ENCODE results near the gene C1QTNF1. TPM values are rescaled to one million over a fixed set of nuclear protein-coding genes. Genes with fewer than 3 reads are reported as not detected.
A peak's percentile ranks its signal among the peaks of the same experiment; 100 is the strongest.

The C1QTNF1 gene
- total RNA-seq, 2 experiments from 2014 or later: not detected

DNA sequence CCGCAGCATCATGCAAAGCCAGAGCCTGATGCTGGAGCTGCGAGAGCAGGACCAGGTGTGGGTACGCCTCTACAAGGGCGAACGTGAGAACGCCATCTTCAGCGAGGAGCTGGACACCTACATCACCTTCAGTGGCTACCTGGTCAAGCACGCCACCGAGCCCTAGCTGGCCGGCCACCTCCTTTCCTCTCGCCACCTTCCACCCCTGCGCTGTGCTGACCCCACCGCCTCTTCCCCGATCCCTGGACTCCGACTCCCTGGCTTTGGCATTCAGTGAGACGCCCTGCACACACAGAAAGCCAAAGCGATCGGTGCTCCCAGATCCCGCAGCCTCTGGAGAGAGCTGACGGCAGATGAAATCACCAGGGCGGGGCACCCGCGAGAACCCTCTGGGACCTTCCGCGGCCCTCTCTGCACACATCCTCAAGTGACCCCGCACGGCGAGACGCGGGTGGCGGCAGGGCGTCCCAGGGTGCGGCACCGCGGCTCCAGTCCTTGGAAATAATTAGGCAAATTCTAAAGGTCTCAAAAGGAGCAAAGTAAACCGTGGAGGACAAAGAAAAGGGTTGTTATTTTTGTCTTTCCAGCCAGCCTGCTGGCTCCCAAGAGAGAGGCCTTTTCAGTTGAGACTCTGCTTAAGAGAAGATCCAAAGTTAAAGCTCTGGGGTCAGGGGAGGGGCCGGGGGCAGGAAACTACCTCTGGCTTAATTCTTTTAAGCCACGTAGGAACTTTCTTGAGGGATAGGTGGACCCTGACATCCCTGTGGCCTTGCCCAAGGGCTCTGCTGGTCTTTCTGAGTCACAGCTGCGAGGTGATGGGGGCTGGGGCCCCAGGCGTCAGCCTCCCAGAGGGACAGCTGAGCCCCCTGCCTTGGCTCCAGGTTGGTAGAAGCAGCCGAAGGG is 24.2 kb downstream of the C1QTNF1 start:
- no peak for DNase-seq
- no peak overlapping the region for H3K4me3 Mint-ChIP-seq
- ChIA-PET CTCF (no interaction called here), POLR2A (no interaction called here)
- H3K36me3 Mint-ChIP-seq (ENCODE audit: low read depth): no peaks in the 10 kb centered on the region
- H3K9me3 Mint-ChIP-seq (ENCODE audit: insufficient read depth): no peaks in the 10 kb centered on the region
- H3K4me1 Mint-ChIP-seq (ENCODE audit: low read depth): no peaks in the 10 kb centered on the region
- H3K27ac Mint-ChIP-seq: no peak overlapping the region
- peaks cover 5% of the 10 kb centered on the region for H3K27me3 Mint-ChIP-seq (ENCODE audit: low read depth)
- ATAC-seq: no peak

DNA sequence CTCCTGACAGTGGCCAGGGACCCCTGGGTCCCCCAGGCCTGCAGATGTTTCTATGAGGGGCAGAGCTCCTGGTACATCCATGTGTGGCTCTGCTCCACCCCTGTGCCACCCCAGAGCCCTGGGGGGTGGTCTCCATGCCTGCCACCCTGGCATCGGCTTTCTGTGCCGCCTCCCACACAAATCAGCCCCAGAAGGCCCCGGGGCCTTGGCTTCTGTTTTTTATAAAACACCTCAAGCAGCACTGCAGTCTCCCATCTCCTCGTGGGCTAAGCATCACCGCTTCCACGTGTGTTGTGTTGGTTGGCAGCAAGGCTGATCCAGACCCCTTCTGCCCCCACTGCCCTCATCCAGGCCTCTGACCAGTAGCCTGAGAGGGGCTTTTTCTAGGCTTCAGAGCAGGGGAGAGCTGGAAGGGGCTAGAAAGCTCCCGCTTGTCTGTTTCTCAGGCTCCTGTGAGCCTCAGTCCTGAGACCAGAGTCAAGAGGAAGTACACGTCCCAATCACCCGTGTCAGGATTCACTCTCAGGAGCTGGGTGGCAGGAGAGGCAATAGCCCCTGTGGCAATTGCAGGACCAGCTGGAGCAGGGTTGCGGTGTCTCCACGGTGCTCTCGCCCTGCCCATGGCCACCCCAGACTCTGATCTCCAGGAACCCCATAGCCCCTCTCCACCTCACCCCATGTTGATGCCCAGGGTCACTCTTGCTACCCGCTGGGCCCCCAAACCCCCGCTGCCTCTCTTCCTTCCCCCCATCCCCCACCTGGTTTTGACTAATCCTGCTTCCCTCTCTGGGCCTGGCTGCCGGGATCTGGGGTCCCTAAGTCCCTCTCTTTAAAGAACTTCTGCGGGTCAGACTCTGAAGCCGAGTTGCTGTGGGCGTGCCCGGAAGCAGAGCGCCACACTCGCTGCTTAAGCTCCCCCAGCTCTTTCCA is 25.1 kb downstream of the C1QTNF1 start:
- H3K27me3 Mint-ChIP-seq (ENCODE audit: low read depth): peaks cover 9% of the 10 kb centered on the region
- DNase-seq (no peak), ATAC-seq (no peak)
- H3K4me1 Mint-ChIP-seq (ENCODE audit: low read depth): no peaks in the 10 kb centered on the region
- POLR2A ChIA-PET: no interaction called here
- CTCF ChIA-PET: interaction anchor here (1.4 kb wide), 1 partner anchor 33 kb away, joined by 3 read pairs; no protein-coding TSS in a partner anchor
- H3K36me3 Mint-ChIP-seq (ENCODE audit: low read depth): no peaks in the 10 kb centered on the region
- H3K27ac Mint-ChIP-seq: no peak overlapping the region
- no peak overlapping the region for H3K4me3 Mint-ChIP-seq
- H3K9me3 Mint-ChIP-seq (ENCODE audit: insufficient read depth): no peaks in the 10 kb centered on the region

DNA sequence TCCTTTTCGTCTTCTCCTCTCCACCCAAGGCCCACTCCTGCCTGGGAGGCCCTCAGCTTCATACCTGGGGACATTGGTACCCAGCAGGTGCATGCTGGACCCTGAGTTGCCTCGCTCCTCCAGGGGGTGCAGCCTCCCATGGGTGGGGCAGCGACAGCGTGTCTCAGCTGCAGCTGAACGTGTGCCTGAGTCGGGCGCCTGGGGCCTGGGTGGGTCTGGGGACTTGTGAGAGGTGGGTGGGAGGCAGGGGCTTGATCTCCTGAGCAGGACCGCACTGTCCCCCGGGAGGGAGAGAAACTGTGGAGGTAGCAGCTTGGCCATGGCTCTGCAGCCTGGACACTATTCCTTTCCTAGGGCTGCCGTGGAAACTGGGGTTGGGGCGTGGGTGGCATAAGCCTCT is 25.9 kb downstream of the C1QTNF1 start:
- DNase-seq: no peak
- ChIA-PET POLR2A (no interaction called here), CTCF (interaction anchor here (1.4 kb wide), 1 partner anchor 32 kb away, joined by 3 read pairs; no protein-coding TSS in a partner anchor)
- H3K27me3 Mint-ChIP-seq (ENCODE audit: low read depth): peaks cover 11% of the 10 kb centered on the region
- H3K36me3 Mint-ChIP-seq (ENCODE audit: low read depth): no peaks in the 10 kb centered on the region
- H3K4me1 Mint-ChIP-seq (ENCODE audit: low read depth): no peaks in the 10 kb centered on the region
- H3K4me3 Mint-ChIP-seq: no peak overlapping the region
- H3K9me3 Mint-ChIP-seq (ENCODE audit: insufficient read depth): no peaks in the 10 kb centered on the region
- no peak overlapping the region for H3K27ac Mint-ChIP-seq
- no peak for ATAC-seq

DNA sequence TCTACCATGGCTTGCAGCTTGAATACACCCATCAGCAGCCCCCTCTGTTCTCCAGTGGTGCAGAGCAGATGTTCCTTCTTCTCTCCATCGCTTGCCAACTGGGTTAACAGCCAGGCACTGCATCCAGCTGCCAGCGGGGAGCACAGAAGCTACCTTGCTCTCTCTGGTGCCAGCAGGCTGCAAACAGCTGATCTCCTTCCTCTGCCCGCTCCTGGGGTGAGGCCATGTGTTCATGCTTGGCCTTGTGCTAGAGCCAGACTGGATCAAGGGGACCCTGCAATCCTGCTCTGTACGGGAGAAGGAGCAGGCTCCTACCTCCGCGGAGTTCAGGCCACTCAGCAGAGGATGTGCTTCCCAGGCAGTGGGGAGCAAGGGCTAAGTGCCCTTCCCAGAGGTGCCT is 26.6 kb downstream of the C1QTNF1 start:
- CTCF ChIA-PET: no interaction called here
- ATAC-seq: no peak

DNA sequence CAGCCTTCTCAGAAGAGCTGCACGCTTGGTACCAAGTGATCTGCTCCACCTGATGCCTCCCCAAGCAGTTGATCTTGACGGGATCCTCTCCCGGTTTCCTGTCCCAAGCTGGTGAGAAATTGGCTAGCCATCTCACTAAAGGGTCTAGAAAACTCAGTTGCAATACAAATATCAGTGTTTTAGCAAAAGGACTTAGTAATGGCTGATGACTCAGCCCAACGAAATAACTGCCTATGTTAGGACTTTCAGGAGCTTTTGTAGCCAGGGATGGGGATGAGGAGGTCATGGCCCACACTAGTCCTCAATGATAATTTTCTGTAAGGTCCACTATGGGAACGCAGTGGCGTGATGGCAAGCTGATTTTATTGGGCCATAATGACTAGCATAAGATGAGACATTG is 27.3 kb downstream of the C1QTNF1 start:
- DNase-seq (no peak), ATAC-seq (no peak)
- no peak overlapping the region for H3K4me3 Mint-ChIP-seq
- no peak overlapping the region for H3K27ac Mint-ChIP-seq
- ChIA-PET CTCF (interaction anchor here (1.4 kb wide), 1 partner anchor 9 kb away, joined by 5 read pairs; no protein-coding TSS in a partner anchor), POLR2A (no interaction called here)
- no peaks in the 10 kb centered on the region for H3K36me3 Mint-ChIP-seq (ENCODE audit: low read depth)
- peaks cover 11% of the 10 kb centered on the region for H3K27me3 Mint-ChIP-seq (ENCODE audit: low read depth)
- H3K9me3 Mint-ChIP-seq (ENCODE audit: insufficient read depth): no peaks in the 10 kb centered on the region
- no peaks in the 10 kb centered on the region for H3K4me1 Mint-ChIP-seq (ENCODE audit: low read depth)

More for the DNA sequence above, 26.6 kb downstream of the C1QTNF1 start:
- H3K36me3 Mint-ChIP-seq (ENCODE audit: low read depth): no peaks in the 10 kb centered on the region
- peaks cover 11% of the 10 kb centered on the region for H3K27me3 Mint-ChIP-seq (ENCODE audit: low read depth)
- H3K4me3 Mint-ChIP-seq: no peak overlapping the region
- POLR2A ChIA-PET: no interaction called here
- DNase-seq: no peak
- H3K27ac Mint-ChIP-seq: no peak overlapping the region
- H3K9me3 Mint-ChIP-seq (ENCODE audit: insufficient read depth): no peaks in the 10 kb centered on the region
- H3K4me1 Mint-ChIP-seq (ENCODE audit: low read depth): no peaks in the 10 kb centered on the region

DNA sequence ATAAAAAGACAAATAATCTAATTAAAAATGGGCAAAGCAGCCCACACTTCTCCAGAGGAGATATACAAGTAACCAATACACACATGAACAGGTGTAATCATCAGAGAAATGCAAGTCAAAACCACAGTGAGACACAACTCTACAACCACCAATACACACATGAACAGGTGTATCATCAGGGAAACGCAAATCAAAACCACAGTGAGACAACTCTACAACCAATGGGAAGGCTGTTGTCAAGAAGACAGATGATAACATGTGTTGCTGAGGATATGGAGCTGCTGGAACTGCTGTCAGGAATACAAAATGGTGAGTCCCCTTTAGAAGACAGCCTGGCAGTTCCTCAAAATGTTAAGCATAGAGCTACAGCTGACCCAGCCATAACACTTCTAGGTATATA is 28.2 kb downstream of the C1QTNF1 start:
- POLR2A ChIA-PET: no interaction called here
- CTCF ChIA-PET: interaction anchor here (1.4 to 1.8 kb wide), 2 partner anchors 10 to 15 kb away, joined by 4 to 5 read pairs; no protein-coding TSS in a partner anchor
- peaks cover 11% of the 10 kb centered on the region for H3K27me3 Mint-ChIP-seq (ENCODE audit: low read depth)
- no peaks in the 10 kb centered on the region for H3K36me3 Mint-ChIP-seq (ENCODE audit: low read depth)
- H3K4me1 Mint-ChIP-seq (ENCODE audit: low read depth): no peaks in the 10 kb centered on the region
- no peak for ATAC-seq
- no peak for DNase-seq
- no peaks in the 10 kb centered on the region for H3K9me3 Mint-ChIP-seq (ENCODE audit: insufficient read depth)
- no peak overlapping the region for H3K27ac Mint-ChIP-seq
- no peak overlapping the region for H3K4me3 Mint-ChIP-seq

DNA sequence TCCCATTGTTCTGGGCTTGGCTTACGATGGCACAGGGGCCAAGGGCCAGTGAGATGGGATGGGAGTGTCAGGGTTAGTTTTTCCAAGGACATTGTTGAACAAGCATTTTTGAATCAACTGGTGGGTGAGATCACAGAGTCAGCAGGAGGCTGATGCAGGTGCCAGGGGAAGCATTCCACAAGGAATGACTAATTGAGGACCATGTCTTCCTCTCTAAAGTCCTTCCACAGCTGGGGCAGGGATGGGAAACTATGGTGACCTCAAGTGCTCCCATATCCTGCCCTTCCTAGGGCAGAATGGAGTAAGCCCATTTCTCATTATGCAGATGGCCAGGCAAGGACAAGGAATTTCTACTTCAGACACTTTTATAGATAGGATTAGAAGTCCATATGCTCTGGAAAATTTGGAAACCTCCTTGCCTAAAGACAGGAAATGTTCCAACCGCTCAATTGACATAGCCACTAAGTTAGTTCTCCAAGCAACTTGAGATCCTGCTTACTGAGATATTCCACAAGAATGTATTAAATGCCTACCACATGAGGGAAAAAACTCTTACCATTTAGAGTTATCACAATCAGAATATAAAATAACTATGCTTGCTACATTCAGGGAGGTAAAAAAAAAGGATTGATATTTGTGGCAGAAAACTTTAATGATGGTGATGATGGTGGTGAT is 29.4 kb downstream of the C1QTNF1 start:
- CTCF ChIA-PET: interaction anchor here (0.9 to 5.2 kb wide), 4 partner anchors 8 to 17 kb away, joined by 4 to 18 read pairs (median 5); no protein-coding TSS in a partner anchor
- Mint-ChIP-seq H3K4me1 (ENCODE audit: low read depth) (no peaks in the 10 kb centered on the region), H3K9me3 (ENCODE audit: insufficient read depth) (no peaks in the 10 kb centered on the region), H3K4me3 (no peak overlapping the region), H3K27me3 (ENCODE audit: low read depth) (peaks cover 11% of the 10 kb centered on the region), H3K36me3 (ENCODE audit: low read depth) (no peaks in the 10 kb centered on the region), H3K27ac (no peak overlapping the region)
- no peak for ATAC-seq
- DNase-seq: no peak
- POLR2A ChIA-PET: interaction anchor here (0.7 kb wide), 1 partner anchor 1003 kb away, joined by 3 read pairs; no protein-coding TSS in a partner anchor

DNA sequence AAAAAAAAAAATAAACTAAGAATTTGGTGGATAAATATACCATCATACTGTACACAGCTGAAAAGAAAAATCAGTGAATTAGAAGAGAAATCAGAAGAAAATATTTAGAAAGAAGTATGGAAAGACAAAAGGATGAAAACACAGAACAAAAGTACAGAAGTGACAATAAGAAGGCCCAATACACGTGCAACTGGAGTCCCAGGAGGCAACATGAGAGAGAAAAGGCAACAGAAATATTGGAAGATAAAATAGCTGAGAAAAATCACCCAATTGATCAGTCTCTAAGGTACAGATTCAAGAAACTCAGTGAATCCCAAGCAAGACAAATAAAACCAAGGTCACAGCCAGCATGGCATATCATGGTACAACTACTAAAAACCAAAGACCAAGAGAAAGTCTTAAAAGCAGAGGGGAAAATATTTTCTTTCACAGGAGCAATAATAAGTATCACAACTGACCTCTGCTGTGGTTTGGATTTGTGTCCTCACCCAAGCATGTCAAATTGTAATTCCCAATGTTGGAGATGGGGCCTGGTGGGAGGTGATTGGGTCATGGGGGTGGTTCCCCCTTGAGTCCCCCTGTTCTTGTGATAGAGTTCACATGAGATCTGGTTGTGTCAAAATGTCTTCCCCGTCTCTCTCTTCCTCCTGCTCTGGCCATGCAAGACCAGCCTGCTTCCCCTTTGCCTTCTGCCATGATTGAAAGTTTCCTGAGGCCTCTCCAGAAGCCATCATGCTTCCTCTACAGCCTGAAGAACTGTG is 30.4 kb downstream of the C1QTNF1 start:
- ATAC-seq: no peak
- DNase-seq: no peak
- Mint-ChIP-seq H3K27ac (peak overlapping the region; percentile 28), H3K4me3 (no peak overlapping the region), H3K27me3 (ENCODE audit: low read depth) (peaks cover 15% of the 10 kb centered on the region), H3K4me1 (ENCODE audit: low read depth) (peaks cover 5% of the 10 kb centered on the region), H3K36me3 (ENCODE audit: low read depth) (no peaks in the 10 kb centered on the region), H3K9me3 (ENCODE audit: insufficient read depth) (no peaks in the 10 kb centered on the region)
- ChIA-PET CTCF (interaction anchor here (0.9 to 5.2 kb wide), 4 partner anchors 9 to 338 kb away, joined by 3 to 18 read pairs (median 5); no protein-coding TSS in a partner anchor), POLR2A (interaction anchor here (0.7 kb wide), 1 partner anchor 1004 kb away, joined by 3 read pairs; no protein-coding TSS in a partner anchor)

DNA sequence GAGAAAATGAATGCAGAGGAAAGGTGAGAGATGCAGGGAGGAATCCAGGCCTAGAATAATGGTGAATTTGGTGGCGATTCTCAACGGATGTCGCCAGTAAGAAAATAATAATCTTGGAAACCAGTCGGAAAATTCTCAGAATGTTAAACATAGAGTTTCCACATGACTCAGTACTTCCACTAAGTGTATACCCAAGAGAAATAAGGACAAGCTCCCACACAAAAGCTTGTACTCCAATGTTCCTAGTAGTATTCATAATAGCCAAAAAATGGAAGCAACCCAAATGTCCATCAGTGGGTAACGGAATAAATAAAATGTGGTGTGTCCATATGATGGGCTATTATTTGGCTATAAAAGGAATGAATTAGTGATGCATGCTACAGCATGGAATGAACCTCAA is 31.2 kb downstream of the C1QTNF1 start:
- Mint-ChIP-seq H3K27me3 (ENCODE audit: low read depth) (peaks cover 17% of the 10 kb centered on the region), H3K27ac (no peak overlapping the region), H3K36me3 (ENCODE audit: low read depth) (no peaks in the 10 kb centered on the region), H3K9me3 (ENCODE audit: insufficient read depth) (no peaks in the 10 kb centered on the region), H3K4me1 (ENCODE audit: low read depth) (peaks cover 7% of the 10 kb centered on the region), H3K4me3 (no peak overlapping the region)
- CTCF ChIA-PET: interaction anchor here (1.5 to 5.2 kb wide), 3 partner anchors 9 to 337 kb away, joined by 3 to 18 read pairs (median 4); no protein-coding TSS in a partner anchor
- DNase-seq (no peak), ATAC-seq (no peak)
- POLR2A ChIA-PET: no interaction called here

DNA sequence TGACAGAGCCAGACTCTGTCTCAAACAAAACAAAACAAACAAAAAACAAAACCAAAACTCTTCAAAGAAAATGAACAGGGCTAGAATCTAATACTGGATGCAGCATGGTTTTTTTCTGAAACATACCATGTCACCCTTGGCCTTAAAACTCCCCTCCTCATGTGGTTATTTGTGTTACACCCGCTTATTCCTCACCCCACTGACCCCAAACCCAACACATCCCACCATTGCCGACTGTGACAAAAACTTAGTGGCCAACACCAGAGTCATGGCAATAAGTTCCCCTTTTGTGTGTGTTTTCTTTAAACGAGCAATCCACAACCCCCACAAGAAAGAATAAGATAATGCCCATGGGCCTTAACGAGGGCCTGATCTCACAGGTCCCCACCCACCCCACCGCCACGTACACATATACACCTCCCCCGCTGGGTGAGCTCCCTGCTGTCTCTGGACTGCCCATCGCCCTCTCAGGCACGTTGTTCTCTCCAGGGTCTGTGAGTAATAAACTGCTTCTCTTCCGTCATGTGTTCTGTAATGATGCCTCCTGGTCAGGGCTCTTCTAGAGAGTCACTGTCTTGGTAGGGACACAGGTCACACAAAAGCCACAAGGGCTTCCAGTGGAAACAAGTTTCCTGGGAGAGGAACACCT is 33.9 kb downstream of the C1QTNF1 start:
- no peak for DNase-seq
- Mint-ChIP-seq H3K4me1 (ENCODE audit: low read depth) (peaks cover 7% of the 10 kb centered on the region), H3K4me3 (no peak overlapping the region), H3K36me3 (ENCODE audit: low read depth) (no peaks in the 10 kb centered on the region), H3K9me3 (ENCODE audit: insufficient read depth) (no peaks in the 10 kb centered on the region), H3K27ac (no peak overlapping the region), H3K27me3 (ENCODE audit: low read depth) (peaks cover 14% of the 10 kb centered on the region)
- no peak for ATAC-seq
- ChIA-PET POLR2A (no interaction called here), CTCF (interaction anchor here (5.2 kb wide), 1 partner anchor 12 kb away, joined by 18 read pairs; no protein-coding TSS in a partner anchor)

Measured in activated CD8-positive, alpha-beta T cell treated with anti-CD3 and anti-CD28 coated beads, Interleukin-2, amount 10 ng/mL, durations not matched to agents 7 days and 5 days (primary cell).